GM19467 (cell line): ENCODE data around the gene BABAM2.
"Not testable (repeated sequence)": the region's sequence is repeated elsewhere in the genome, so short reads cannot be mapped to it uniquely, and the experiment has no call there.

Experiments used
- ATAC-seq: cut with Tn5 transposase; IDR thresholded peaks from one replicate; pipeline ENCODE4 v1.9.1; 2021; ENCODE audit warnings: mild to moderate bottlenecking, moderate library complexity; ENCODE audit not compliant: unreplicated experiment

Gene BABAM2

DNA sequence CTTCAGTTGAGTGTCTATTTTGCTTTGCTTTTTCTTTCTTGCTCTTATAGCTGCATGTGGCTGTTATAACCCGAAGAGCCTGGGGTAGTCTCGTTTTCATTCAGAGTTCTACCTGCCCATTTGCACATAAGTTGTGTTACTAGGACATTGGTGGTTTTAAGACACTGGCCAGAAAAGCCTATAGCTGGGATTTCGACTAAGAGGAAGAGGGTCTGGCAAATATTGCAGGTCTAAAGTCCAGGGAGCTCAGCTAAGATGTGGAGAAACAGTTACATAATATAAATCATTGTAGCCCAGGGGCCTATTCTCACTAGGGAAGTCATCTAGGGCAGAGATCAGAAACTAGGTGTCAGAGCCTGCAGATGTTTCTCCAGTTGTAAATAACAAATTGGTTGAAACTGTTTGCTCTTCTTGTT, 120.8 kb downstream of the BABAM2 start:
- ATAC-seq, result no peak

DNA sequence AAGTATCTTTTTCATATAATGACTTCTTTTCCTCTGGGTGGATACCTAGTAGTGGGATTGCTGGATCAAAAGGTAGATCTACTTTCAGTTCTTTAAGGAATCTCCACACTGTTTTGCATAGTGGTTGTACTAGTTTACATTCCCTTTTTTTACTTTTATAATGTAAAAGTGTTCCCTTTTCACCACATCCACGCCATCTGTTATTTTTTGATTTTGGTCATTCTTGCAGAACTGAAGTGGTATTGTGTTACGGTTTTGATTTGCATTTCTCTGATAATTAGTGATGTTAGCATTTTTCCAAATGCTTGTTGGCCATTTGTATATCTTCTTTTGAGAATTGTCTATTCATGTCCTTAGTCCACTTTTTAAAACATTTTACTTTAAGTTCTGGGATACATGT, 127.9 kb downstream of the BABAM2 start:
- ATAC-seq, result not testable (repeated sequence)

DNA sequence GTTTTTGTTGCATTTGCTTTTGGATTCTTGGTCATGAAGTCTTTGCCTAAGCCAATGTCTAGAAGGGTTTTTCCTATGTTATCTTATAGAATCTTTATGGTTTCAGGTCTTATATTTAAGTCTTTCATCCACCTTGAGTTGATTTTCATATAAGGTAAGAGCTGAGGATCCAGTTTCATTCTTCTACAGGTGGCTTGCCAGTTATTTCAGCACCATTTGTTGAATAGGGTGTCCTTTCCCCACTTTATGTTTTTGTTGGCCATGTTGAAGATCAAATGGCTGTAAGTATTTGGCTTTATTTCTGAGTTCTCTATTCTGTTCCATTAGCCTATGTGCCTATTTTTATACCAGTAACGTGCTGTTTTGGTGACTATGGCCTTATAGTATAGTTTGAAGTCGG, 129.0 kb downstream of the BABAM2 start:
- ATAC-seq, result not testable (repeated sequence)

DNA sequence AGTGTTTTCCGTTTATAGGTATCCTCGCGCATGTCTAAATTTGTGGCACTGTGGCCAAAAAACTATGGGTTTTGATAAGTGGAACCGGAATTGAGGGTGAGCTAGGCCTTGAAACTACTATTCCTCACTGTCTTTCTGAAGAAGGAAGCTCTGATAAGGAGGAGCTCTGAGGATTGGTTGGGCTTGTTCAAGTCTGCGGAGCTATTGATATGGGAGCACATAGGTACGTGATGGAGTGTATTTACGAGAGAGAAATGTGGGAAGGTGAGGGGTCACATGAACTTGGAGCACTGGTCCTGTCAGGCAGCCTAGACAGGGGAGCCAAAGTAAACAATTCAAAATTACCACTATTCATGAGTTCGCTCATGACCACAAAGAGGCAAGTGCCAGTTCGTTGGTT, 131.4 kb downstream of the BABAM2 start:
- ATAC-seq, result no peak

DNA sequence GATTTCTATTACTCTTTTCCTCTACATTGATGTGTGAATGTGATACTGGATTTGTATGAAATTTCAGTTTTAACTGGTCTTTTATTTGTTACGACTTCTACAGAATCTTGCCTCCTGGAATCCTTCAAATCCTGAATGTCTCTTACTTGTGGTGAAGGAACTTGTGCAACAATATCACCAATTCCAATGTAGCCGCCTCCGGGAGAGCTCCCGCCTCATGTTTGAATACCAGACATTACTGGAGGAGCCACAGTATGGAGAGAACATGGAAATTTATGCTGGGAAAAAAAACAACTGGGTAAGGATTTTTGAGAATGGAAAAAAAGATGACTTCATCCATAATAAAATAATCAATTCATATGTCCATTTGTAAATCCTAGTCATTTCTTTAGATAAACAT, 134.6 kb downstream of the BABAM2 start:
- no peak for ATAC-seq

DNA sequence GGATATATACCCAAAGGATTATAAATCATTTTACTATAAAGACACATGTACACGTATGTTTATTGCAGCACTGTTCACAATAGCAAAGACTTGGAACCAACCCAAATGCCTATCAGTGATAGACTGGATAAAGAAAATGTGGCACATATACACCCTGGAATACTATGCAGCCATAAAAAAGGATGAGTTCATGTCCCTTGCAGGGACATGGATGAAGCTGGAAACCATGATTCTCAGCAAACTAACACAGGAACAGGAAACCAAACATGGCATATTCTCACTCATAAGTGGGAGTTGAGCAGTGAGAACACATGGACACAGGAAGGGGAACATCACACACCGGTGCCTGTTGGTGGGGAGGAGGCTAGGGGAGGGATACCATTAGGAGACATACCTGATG, 135.7 kb downstream of the BABAM2 start:
- not testable (repeated sequence) for ATAC-seq

DNA sequence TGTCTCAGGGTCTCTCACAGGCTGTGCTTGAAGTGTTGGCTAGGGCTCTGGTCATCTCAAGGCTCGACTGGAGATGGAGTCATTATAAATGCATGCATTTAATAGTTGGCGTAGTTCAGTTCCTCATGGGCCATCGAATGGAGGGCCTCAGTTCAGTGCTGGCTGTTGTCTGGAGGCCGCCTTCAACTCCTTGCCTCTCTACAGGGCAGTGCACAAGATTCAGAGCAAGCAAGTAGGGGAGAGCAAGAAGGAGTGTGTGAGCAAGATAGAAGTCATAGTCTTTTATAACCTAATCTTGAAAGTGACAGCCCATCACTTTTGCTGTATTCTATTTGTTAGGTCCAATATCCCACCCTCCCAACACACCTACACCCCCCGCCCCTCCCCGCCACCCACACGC, 137.5 kb downstream of the BABAM2 start:
- no peak for ATAC-seq

DNA sequence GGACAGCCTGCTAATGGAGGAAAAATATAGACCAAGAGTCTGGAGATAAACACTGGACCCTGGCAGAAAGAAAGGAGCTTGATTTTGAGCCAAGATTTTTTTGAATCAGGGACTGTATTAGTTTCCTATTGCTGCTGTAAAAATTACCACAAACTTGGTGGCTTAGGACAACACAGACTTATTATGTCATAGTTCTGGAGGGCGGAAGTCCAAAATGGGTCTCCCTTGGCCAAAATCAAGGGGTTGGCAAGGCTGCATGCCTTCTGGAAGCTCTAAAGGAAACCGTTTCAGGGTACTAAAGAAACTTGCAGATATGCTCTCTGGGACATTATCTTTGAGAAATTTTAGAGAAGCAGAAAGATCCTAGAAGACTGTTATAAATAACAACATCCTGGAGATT, 140.1 kb downstream of the BABAM2 start:
- ATAC-seq, result no peak

DNA sequence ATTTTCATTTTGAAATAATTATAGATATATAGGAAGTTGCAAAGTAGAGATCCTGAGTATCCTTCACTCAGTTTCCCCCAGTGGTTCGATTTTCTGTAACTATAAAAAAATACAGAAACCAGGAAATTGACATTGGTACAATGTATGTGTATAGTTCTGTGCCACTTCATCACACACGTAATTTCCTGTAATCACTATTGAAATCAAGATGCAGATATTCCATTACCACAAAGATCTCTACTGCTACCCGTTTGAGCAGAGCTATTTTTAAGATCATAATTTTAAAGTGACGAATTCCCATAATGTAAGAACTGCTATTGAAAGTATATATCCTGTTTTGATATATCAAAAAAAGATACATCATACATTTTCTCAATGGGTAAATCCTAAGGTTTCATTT, 142.3 kb downstream of the BABAM2 start:
- ATAC-seq, result no peak

DNA sequence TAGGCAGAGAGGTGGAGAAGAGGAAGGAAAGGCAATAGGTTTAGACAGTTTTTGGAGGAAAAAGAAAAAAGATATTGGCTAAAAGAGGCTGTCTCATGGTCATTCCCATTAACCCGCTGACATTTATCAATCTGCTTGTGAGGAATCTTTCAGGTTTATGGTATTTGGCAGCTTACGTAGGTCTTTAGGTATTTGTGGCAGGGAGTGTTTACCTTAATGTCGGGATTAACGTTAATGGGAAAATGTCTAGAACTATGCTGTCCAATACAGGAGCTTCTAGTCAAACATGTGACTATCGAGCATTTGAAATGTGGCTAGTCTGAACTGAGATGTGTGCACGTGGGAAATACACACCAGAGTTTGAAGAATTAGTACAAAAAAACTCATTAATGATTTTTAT, 144.2 kb downstream of the BABAM2 start:
- ATAC-seq, result no peak

DNA sequence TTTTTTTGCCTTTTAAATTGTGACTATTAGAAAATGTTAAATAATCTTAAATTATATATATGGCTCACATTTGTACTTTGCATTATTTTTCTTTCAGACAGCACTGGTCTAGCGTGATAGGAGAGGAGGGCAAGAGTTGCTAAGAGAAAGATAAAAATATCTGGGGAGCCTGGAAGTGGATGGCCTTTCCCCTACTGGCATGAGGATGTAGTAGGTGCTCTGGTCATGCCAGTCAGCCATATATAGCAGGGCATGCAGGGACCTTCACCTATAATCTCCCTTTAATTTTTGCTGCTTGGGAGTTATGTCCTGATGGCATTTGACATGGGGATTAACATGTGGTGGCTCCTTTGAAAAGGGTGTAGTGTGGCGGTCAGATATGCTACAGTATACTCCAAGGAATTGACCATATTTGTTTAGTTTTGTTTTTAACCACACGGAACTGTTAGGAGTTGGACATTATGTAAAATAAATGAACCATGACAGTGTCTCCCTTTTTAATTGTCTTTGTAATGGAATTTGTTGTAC, 144.7 kb downstream of the BABAM2 start:
- ATAC-seq, result no peak

DNA sequence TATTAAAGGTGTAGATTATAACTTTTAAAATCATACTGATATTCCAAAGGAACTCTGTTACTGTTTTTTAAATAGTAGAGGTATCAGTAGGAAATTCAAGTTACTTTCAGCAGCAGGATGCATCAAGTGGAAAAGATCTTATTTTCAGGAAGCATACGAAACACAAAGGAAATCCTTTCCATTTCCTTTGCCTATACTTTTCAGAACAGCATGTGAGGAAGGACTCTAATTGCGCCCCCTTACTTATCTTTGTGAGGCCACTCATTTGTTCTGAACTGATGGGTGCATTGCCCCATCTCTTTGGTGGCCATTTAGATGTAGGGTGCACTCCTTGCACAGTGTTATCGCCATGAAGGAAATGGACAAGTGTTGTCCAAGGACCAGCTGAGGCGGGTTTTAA, 145.3 kb downstream of the BABAM2 start:
- no peak for ATAC-seq

DNA sequence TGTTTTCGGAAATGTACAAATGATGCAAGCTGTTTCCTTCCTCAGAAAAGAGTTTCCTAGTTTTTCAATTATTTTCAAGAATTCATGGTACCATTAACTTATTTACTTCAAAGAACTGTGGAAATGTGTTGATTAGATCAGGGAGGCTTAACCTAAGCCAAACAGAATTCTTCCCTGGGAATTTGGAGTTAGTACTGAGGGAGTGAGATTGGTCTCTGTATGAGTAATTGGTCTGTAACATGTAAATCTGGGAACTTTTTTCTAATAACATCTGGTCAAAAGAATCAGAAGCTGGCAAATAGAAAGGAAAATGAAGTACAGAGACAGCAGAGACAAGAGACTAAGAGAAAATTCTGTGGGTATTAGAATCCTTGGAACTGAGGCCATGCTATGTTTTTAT, 145.8 kb downstream of the BABAM2 start:
- ATAC-seq, result no peak

DNA sequence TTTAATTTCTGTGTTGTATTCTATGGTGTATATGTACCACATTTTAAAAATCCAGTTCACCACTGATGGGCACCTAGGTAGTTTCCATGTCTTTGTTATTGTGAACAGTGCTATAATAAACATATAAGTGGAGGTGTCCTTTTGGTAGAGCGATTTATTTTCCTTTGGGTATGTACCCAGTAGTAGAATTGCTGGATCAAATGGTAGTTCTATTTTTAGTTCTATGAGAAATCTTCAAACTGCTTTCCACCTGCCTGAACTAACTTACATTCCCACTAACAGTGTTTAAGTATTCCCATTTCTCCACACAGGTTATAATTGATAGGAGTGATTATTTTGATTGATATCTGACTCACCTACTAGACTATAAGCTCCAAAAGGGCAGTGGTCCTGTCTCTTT, 148.2 kb downstream of the BABAM2 start:
- no peak for ATAC-seq

DNA sequence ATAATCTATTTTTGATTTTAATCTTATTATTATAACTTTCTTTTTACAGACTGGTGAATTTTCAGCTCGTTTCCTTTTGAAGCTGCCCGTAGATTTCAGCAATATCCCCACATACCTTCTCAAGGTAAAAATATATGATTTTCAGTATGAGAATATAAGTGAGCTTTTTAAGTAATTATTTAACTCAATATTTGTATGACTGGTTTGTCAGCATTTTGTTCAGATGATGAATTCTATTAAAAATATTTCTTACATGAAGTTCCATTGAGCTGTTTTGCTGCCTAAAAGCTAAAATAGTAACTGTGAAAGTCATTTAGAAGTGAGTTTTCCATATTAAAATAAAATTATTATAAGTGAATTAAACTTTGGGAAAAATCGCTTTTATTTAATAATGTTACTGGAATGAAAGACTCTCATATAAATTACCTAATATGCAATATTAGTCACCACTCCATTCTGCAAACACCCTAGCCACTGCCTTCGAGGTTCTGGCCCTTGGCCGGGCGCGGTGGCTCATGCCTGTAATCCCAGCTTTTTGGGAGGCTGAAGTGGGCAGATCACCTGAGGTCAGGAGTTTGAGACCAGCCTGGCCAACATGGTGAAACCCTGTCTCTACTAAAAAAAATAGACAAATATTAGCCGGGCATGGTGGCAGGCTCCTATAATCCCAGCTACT, 155.3 kb downstream of the BABAM2 start:
- no peak for ATAC-seq

DNA sequence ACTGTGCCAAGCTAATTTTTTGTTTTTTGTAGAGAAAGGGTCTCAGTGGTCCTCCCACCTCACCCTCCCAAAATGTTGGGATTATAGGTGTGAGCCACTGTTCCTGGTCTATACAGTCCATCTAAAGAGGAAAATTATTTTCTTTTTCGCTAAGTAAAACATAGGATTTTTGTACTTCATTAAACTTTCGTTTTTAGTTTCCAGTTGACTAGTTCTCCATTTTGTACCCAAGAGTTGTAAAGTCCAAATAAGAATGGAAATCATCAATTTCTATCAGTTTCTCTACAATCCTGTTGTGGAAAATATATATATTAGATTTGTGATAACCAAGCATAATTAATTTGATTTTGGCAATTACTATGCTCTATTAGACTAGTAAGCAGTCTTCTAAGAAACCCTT, 156.4 kb downstream of the BABAM2 start:
- ATAC-seq, result no peak

DNA sequence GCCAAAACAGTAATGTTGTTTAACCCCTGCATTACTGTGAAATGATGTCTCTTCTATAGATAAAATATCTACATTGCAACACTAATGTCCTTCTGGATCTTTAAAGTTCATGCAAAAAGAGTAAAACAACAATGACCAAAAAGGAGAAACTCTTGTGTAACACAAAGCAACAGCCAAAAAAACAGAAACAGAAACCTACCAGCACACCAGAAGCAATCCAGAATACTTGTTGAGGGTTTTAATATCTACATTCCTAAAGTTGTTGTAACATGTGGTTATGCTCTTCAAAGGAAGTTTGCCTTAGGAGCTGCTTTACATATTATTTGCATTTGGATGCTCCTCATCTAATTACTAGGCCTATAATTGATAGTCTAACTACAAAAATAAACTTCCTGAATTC, 157.2 kb downstream of the BABAM2 start:
- ATAC-seq, result no peak

DNA sequence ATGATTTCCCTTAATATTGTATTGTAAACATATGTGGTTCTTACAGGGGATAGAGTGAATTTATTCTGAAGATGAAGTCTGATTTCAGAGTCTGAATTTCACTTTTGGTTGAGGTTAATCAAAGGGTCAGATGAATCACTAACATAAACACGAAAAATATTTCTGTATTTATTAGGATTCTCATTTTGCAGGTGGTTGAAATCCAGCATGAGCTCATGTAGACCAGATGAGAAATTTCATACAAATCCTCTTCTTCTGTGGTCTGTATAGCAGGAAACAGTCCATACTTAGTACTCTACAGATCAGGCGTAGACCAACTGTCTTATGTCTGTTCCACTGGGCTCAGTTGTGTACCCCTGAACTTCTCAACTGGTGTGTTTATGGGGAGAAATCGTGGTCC, 157.8 kb downstream of the BABAM2 start:
- ATAC-seq, result no peak

DNA sequence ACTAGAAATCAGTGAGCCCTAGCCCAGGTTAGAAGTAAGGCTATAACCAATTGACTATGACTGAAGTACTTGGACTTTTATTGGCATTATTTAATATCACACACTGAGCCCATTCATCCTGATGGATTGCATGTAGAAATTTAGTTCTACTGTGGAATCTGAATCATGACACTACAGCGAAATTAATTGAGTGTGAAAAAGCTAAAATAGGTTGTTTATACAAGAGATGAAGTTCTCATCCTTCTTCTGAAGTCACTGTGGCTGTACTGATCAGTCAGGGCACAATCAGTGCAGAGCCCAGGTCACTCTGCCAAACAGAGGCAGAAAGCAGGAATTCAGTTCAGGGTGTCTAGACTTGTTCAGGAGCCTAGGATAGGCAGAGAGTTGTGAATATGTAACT, 158.9 kb downstream of the BABAM2 start:
- no peak for ATAC-seq

DNA sequence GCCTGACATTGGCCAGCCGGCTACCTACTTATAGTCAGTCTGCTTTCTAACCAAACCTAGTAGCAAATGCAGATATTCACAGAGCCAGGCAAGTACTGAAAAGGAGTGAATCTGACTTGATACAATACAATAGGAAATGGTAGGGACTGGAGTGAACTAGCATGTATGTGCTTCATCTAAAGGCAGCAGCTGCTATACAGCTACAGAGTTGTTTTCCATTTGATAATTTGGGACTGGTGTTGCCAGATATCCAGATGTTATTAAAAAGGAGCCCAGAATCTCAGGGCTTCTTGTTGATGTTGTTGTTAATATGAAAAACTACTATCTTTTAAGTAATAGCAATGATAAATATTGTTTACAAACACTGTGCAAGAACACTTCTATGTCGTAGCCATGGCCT, 159.4 kb downstream of the BABAM2 start:
- no peak for ATAC-seq

DNA sequence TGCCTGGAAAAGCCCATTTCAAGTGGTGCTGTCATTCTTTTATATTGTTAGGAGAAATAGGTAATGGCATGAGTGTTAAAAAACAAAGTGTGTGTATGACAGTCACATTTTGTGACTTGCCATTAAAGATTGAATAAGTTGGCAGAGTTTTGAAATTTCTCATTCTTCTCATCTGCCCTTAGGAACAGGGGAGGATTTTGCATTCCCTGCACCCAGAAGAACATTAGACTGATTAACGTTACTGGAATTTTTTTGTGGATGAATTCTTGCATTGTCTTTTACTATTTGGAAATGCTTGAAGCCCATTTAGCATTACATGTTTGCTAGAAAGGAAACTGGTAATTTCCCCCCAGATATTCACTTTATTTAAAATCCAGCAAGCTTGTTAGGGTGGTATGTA, 162.2 kb downstream of the BABAM2 start:
- ATAC-seq, result no peak

DNA sequence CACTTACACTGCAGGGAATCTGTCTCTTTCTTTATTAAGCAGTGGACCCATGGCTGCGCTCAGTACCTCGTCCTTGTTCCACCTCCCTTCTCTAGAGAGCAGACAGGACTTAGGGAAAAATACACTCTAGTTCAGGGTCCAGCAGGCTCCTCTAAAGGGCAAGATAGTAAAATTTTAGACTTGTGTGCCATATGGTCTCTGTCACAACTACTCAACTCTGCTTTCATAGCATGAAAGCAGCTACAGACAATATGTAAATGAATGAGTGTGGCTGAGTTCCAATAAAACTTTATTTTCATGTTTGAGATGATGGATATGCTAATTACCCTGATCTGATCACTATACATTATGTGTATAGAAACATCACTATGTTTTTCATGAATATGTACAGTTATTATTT, 163.1 kb downstream of the BABAM2 start:
- ATAC-seq, result no peak

DNA sequence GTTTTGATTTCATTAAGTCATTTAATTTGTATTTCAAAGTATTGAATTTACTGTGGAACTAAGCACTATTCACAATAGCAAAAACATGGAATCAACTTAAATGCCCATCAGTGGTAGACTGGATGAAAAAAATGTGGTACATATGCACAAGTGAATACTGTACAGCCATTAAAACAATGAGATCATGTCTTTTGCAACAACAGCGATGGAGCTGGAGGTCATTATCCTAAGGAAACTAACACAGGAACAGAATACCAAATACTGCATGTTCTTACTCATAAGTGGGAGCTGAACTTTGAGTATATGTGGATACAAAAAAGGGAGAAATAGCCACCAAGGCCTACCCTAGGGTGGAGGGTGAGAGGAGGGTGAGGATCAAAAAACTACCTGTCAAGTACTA, 164.4 kb downstream of the BABAM2 start:
- ATAC-seq, result no peak
